Measurements from ENCODE around the gene IQSEC1.
A peak's percentile ranks its signal among the peaks of the same experiment; 100 is the strongest.

Gene IQSEC1

GRCh38 chr3:13016083-13016720 lies 57.0 kb downstream of the IQSEC1 start:
- DNase-seq (ENCODE audit: low read depth, low spot score), result peak; percentile 16

GRCh38 chr3:13015286-13016082 lies 57.7 kb downstream of the IQSEC1 start:
- peak; percentile 24 for DNase-seq (ENCODE audit: low read depth, low spot score)

- DNase-seq (ENCODE audit: low read depth, low spot score), result no peak
Observed at GRCh38 chr3:13014755-13015285, 58.4 kb downstream of the IQSEC1 start.

- DNase-seq (ENCODE audit: low read depth, low spot score), result peak; percentile 21
Observed at GRCh38 chr3:13013994-13014754, 59.1 kb downstream of the IQSEC1 start.

- no peak for DNase-seq (ENCODE audit: low read depth, low spot score)
Observed at GRCh38 chr3:13013566-13013965, 59.7 kb downstream of the IQSEC1 start.

GRCh38 chr3:13013151-13013561 lies 60.1 kb downstream of the IQSEC1 start:
- no peak for DNase-seq (ENCODE audit: low read depth, low spot score)

- DNase-seq (ENCODE audit: low read depth, low spot score), result no peak
Observed at GRCh38 chr3:13012221-13012691, 61.0 kb downstream of the IQSEC1 start.

- DNase-seq (ENCODE audit: low read depth, low spot score), result peak; percentile 69
Observed at GRCh38 chr3:13011573-13012220, 61.5 kb downstream of the IQSEC1 start.

- DNase-seq (ENCODE audit: low read depth, low spot score), result no peak
Observed at GRCh38 chr3:13010780-13011572, 62.3 kb downstream of the IQSEC1 start.

- no peak for DNase-seq (ENCODE audit: low read depth, low spot score)
Observed at GRCh38 chr3:13009946-13010315, 63.3 kb downstream of the IQSEC1 start.

GRCh38 chr3:13009132-13009945 lies 63.9 kb downstream of the IQSEC1 start:
- DNase-seq (ENCODE audit: low read depth, low spot score), result no peak

- no peak for DNase-seq (ENCODE audit: low read depth, low spot score)
Observed at GRCh38 chr3:13008155-13008995, 64.9 kb downstream of the IQSEC1 start.

GRCh38 chr3:13007251-13007941 lies 65.8 kb downstream of the IQSEC1 start:
- DNase-seq (ENCODE audit: low read depth, low spot score), result no peak

- no peak for DNase-seq (ENCODE audit: low read depth, low spot score)
Observed at GRCh38 chr3:13006216-13006990, 66.8 kb downstream of the IQSEC1 start.

- DNase-seq (ENCODE audit: low read depth, low spot score), result no peak
Observed at GRCh38 chr3:13005301-13005700, 67.9 kb downstream of the IQSEC1 start.

GRCh38 chr3:13004376-13004775 lies 68.9 kb downstream of the IQSEC1 start:
- no peak for DNase-seq (ENCODE audit: low read depth, low spot score)

GRCh38 chr3:13003608-13004007 lies 69.6 kb downstream of the IQSEC1 start:
- DNase-seq (ENCODE audit: low read depth, low spot score), result no peak
